ENCODE data around the gene UGT2B11.
"Not testable (repeated sequence)": the region's sequence is repeated elsewhere in the genome, so short reads cannot be mapped to it uniquely, and the experiment has no call there.

UGT2B11 gene

GRCh38 chr4:69214716-69215115 lies at the start of gene UGT2B11:
UGT2B11 (minus strand) TSS chr4:69214748; CDS start chr4:69214722, 26 bp downstream.
- peak within 1 kb of the TSS; percentile 27; the same call in 1 of the 2 replicates for H3K27ac ChIP-seq
- TF ChIP-seq CTCF (conservative IDR thresholded peaks at IDR 0.05), result no peak

- H3K27ac ChIP-seq, result not testable (repeated sequence)
These were observed 38.7 kb upstream of the UGT2B11 start for GRCh38 chr4:69253147-69253772.

- not testable (repeated sequence) for H3K27ac ChIP-seq
These were observed 36.3 kb upstream of the UGT2B11 start for GRCh38 chr4:69250884-69251283.

GRCh38 chr4:69242562-69243240 lies 28.2 kb upstream of the UGT2B11 start:
- not testable (repeated sequence) for H3K27ac ChIP-seq

GRCh38 chr4:69241746-69242145 lies 27.2 kb upstream of the UGT2B11 start:
- H3K27ac ChIP-seq, result not testable (repeated sequence)

GRCh38 chr4:69240787-69241186 lies 26.2 kb upstream of the UGT2B11 start:
- peak overlapping the region; percentile 61; the same call in 1 of the 2 replicates for H3K27ac ChIP-seq

GRCh38 chr4:69239557-69240168 lies 25.1 kb upstream of the UGT2B11 start:
- no peak for TF ChIP-seq CTCF (conservative IDR thresholded peaks at IDR 0.05)
- peak overlapping the region; percentile 61 for H3K27ac ChIP-seq

GRCh38 chr4:69239092-69239491 lies 24.5 kb upstream of the UGT2B11 start:
- H3K27ac ChIP-seq, result peak overlapping the region; percentile 61
- TF ChIP-seq CTCF (conservative IDR thresholded peaks at IDR 0.05), result no peak

GRCh38 chr4:69224891-69225290 lies 10.3 kb upstream of the UGT2B11 start:
- no peak for TF ChIP-seq CTCF (conservative IDR thresholded peaks at IDR 0.05)
- no peak overlapping the region for H3K27ac ChIP-seq

GRCh38 chr4:69223277-69223676 lies 8.7 kb upstream of the UGT2B11 start:
- peak; percentile 25 for TF ChIP-seq CTCF (conservative IDR thresholded peaks at IDR 0.05)
- not testable (repeated sequence) for H3K27ac ChIP-seq

- not testable (repeated sequence) for H3K27ac ChIP-seq
These were observed 3.9 kb upstream of the UGT2B11 start for GRCh38 chr4:69218491-69218890.

Measured in VCaP (cell line).